ENCODE measurements around the gene MSANTD7. TPM values are rescaled to one million over a fixed set of nuclear protein-coding genes. Genes with fewer than 3 reads are reported as not detected.
"Not testable (repeated sequence)": the region's sequence is repeated elsewhere in the genome, so short reads cannot be mapped to it uniquely, and the experiment has no call there.

Gene MSANTD7
- polyA plus RNA-seq, 4 donors, result 16.6 to 19.7 (median 17.2) TPM

GRCh38 chr10:14836208-14836607 lies 1.9 kb upstream of the MSANTD7 start:
- no peak for DNase-seq (ENCODE audit: low read depth in 4 of 4, low spot score in 3 of 4)

DNA sequence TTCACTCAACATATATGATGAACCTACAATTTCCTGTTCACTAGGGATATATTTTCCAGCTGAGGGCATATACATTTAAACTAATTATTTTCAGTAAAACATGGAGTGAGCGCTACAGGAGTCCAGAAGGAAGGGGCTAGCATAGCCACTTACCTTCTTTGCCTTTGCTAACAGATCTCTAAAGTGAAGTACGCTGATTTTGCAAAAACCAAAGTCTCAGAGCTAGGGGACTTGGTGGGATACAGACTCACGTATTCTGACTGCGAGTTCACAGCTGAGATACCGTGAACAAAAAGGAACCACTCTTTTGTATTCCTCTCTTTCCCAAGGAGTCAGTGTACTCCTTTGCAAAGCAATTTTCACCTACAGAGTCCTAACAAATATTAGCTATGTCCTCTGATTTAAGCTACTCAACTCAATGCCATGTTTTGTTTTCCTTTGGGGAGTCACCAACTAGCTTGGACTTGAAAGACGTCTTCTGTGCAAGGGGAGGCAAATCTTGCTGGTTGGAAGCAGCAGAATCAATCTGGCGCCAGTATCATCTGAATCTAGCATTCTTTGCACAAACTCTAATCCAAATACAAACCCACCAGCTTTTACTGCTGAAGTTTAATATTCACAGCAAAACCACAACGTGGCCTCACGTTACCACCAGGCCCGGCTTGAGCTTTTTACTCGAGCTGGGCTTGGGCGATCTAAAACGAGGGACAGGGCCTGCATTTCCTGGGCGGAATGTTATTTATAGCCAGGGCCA lies 926 bp upstream of the MSANTD7 start:
- peak in 1 of 4 donors; percentile 51 for DNase-seq (ENCODE audit: low read depth in 4 of 4, low spot score in 3 of 4)

DNA sequence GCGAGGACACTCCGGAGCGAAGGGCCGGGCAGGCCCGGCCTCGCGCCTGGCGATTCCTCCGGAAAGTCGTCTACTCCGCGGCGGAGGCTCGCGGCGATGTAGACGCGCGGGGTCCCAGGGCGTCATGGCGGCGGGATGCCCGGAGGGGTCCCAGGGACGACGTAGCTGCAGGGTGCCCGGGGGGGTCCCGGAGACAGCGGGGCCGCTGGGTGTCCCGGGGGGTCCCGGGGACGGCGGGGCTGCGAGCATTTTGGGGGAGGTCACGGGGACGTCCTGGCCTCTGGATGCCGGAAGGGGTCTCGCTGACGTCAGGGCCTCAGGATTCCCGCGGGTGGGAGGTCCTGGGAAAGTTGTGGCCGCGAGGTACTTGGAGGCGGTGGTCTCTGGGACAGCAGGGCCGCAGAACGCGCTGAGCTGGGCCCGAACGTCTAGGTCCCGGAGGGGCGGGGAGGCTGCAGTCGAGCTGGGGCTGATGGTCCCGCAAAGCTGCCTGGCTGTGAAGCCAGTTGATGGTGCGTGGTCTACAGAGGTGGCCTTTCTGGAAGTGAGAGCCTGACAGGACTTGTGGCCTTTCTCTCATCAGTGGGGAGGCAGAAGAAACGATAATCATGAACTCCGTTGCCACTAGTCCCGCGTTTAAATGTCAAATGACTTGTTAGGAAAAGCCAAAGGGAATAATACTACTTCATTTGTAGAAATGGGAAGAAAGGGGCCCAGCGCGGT lies 637 bp downstream of the MSANTD7 start:
- peak in 1 of 4 donors; percentile 48 for DNase-seq (ENCODE audit: low read depth in 4 of 4, low spot score in 3 of 4)

DNA sequence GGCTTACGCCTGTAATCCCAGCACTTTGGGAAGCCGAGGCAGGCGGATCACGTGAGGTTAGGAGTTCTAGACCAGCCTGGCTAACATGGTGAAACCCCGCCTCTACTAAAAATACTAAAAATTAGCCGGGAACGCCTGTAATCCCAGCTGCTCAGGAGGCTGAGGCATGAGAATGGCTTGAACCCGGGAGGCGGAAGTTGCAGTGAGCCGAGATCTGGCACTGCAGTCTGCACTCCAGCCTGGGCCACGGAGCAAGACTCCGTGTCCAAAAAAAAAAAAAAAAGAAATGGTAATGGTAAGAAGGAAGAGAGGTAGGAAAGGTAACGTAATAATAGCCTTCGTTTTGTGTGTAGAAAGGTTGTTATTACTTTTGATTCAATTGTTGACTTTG lies 1.2 kb downstream of the MSANTD7 start:
- DNase-seq (ENCODE audit: low read depth in 4 of 4, low spot score in 3 of 4), result no peak

- DNase-seq (ENCODE audit: low read depth in 4 of 4, low spot score in 3 of 4), result no peak
Observed at GRCh38 chr10:14840178-14840577, 2.1 kb downstream of the MSANTD7 start.

GRCh38 chr10:14843327-14843988 lies 5.4 kb downstream of the MSANTD7 start:
- DNase-seq (ENCODE audit: low read depth in 4 of 4, low spot score in 3 of 4), result no peak

- no peak for DNase-seq (ENCODE audit: low read depth in 4 of 4, low spot score in 3 of 4)
Observed at GRCh38 chr10:14844948-14845347, 6.8 kb downstream of the MSANTD7 start.

- DNase-seq (ENCODE audit: low read depth in 4 of 4, low spot score in 3 of 4), result no peak
Observed at GRCh38 chr10:14852236-14852635, 14.1 kb downstream of the MSANTD7 start.

GRCh38 chr10:14855453-14855852 lies 17.3 kb downstream of the MSANTD7 start:
- DNase-seq (ENCODE audit: low read depth in 4 of 4, low spot score in 3 of 4), result no peak

GRCh38 chr10:14858338-14858960 lies 20.3 kb downstream of the MSANTD7 start:
- no peak for DNase-seq (ENCODE audit: low read depth in 4 of 4, low spot score in 3 of 4)

DNA sequence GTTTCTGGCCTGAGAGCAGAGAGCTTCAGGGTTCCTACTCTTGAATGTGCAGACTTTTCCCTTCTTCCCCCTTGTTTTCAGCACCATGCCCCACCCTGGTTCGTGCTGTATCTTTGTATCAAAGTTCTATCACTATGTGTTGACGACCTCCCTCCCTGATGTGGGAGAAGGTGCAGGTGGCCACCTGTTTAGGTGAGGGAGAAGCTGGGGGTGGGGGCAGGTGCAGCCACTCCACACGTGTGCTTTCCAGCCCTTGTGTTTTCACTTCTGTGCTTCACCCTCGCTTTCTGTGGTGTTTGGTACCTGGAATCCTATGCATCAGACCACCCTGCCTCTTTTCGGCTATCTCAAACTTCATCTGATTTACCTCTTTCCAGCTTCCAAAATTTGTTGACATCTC lies 20.9 kb downstream of the MSANTD7 start:
- DNase-seq (ENCODE audit: low read depth in 4 of 4, low spot score in 3 of 4), result no peak

GRCh38 chr10:14859775-14860174 lies 21.7 kb downstream of the MSANTD7 start:
- DNase-seq (ENCODE audit: low read depth in 4 of 4, low spot score in 3 of 4), result no peak

DNA sequence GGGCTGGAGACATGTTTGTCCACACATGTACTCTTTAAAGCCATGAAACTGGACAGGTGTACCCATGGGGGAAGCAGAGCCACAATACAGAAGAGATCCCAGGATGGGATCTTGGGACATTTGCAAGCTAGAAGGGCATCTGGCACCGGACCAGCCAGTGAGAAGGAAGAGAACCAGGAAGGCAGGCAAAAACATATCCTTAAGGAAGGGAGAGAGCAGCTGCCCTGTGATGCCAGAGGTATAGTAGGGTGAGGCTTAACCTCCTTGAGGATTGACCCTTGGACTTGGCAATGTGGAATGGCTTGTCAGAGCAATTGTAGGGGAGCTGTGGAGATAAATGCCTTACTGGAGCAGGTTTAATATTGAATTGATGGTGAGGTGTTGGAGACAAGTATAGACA lies 22.7 kb downstream of the MSANTD7 start:
- no peak for DNase-seq (ENCODE audit: low read depth in 4 of 4, low spot score in 3 of 4)

DNA sequence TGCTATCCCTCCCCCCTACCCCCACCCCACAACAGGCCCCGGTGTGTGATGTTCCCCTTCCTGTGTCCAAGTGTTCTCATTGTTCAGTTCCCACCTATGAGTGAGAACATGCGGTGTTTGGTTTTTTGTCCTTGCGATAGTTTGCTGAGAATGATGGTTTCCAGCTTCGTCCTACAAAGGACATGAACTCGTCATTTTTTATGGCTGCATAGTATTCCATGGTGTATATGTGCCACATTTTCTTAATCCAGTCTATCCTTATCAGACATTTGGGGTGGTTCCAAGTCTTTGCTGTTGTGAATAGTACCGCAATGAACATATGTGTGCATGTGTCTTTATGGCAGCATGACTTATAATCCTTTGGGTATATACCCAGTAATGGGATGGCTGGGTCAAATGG lies 26.4 kb downstream of the MSANTD7 start:
- DNase-seq (ENCODE audit: low read depth in 4 of 4, low spot score in 3 of 4), result not testable (repeated sequence)

- not testable (repeated sequence) for DNase-seq (ENCODE audit: low read depth in 4 of 4, low spot score in 3 of 4)
Observed at GRCh38 chr10:14864871-14865270, 26.8 kb downstream of the MSANTD7 start.

DNA sequence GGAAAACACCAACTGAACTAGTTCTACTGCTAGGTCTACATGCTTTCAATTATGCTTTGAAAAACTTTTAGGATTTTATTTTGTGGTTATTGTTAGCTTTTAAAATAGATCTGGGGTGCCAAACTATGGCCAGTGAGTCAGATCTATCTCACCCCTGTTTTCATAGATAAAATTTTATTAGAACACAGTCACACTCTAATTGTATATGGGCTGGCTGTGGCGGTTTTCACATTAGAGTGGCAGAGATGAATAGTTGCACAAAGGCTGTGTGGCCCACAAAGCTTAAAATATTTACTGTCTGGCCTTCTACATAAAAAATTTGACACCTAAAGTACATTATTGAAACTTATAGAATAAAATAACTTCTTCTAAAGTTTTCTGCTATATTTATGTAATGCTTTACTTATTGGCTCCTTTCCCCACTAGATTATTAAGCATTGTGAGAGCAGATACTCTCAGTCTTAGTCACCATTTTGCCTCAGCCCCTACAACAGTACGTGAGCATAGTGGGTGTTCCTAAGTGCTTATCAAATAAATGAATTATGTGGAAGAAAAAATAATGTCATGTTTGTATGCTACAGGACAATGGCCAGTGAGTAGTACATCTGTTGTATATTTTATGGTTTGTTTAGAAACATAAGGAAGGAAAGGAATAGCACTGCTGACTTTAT lies 35.1 kb downstream of the MSANTD7 start:
- DNase-seq (ENCODE audit: low read depth in 4 of 4, low spot score in 3 of 4), result no peak

DNA sequence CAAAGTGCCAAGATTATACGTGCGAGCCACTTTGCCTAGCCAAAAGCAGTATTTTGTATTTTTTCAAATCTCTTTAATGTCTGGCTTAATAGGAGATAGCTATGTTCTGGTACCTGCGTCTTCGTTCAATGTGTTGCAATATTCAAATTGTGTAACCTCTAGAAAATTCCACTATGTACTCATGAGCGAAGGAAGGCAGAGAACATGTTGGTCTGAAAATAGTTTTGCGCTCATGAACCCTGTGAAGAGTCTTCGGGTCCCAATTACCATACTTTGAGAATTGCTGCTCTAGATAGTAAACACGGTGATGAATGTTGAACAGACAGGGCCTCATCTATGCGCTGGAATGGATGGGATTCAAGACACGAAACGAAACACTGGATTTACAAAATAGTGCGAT lies 37.8 kb downstream of the MSANTD7 start:
- no peak for DNase-seq (ENCODE audit: low read depth in 4 of 4, low spot score in 3 of 4)

- DNase-seq (ENCODE audit: low read depth in 4 of 4, low spot score in 3 of 4), result no peak
Observed at GRCh38 chr10:14876764-14877163, 38.7 kb downstream of the MSANTD7 start.

- peak; percentile 90 to 94 (median 92) for DNase-seq (ENCODE audit: low read depth in 4 of 4, low spot score in 3 of 4)
Observed at GRCh38 chr10:14878266-14879123, 40.4 kb downstream of the MSANTD7 start, which contains the start of gene SUV39H2. SUV39H2 (plus strand) TSS chr10:14878866; CDS start chr10:14878889, 23 bp downstream.
